ENCODE measurements around the gene RGS3. TPM values are rescaled to one million over a fixed set of nuclear protein-coding genes. Genes with fewer than 3 reads are reported as not detected.
A peak's percentile ranks its signal among the peaks of the same experiment; 100 is the strongest.

RGS3 gene
- total and polyA plus RNA-seq, 7 donors = 26.9 to 50.7 (median 38.3) TPM

- no peak overlapping the region for H3K4me3 ChIP-seq
- H3K36me3 ChIP-seq = peaks cover 0 to 20% (median 6%) of the 10 kb centered on the region in 4 donors
- no peaks in the 10 kb centered on the region for H3K27me3 ChIP-seq
- intact Hi-C loops (cut with DNase I) = no loop called here
- WGBS, 2 donors = 81 to 89% methylated on average over 9 of the region's 9 CpGs
- no peak for DNase-seq
- TF ChIP-seq CTCF (IDR thresholded peaks at IDR 0.05) (no peak), POLR2A (IDR thresholded peaks at IDR 0.05) (no peak), POLR2AphosphoS5 (IDR thresholded peaks at IDR 0.05) (no peak), EP300 (IDR thresholded peaks at IDR 0.05) (no peak)
- H3K27ac ChIP-seq = peak overlapping the region in 1 of 4 donors; percentile 61
- peaks cover 0 to 6% (median 0%) of the 10 kb centered on the region in 4 donors for H3K4me1 ChIP-seq
- no peaks in the 10 kb centered on the region for H3K9me3 ChIP-seq
Measured at GRCh38 chr9:113504725-113505590, 41.4 kb downstream of the RGS3 start.

- Histone ChIP-seq H3K27ac (no peak overlapping the region), H3K4me1 (peaks cover 0 to 10% (median 8%) of the 10 kb centered on the region in 4 donors), H3K4me3 (no peak overlapping the region), H3K36me3 (peaks cover 0 to 20% (median 6%) of the 10 kb centered on the region in 4 donors), H3K9me3 (no peaks in the 10 kb centered on the region), H3K27me3 (no peaks in the 10 kb centered on the region)
- intact Hi-C loops (cut with DNase I) = no loop called here
- no peak for TF ChIP-seq CTCF (IDR thresholded peaks at IDR 0.05)
- TF ChIP-seq EP300 (IDR thresholded peaks at IDR 0.05) = no peak
- no peak for TF ChIP-seq POLR2A (IDR thresholded peaks at IDR 0.05)
- TF ChIP-seq POLR2AphosphoS5 (IDR thresholded peaks at IDR 0.05) = no peak
- DNase-seq = no peak
- 89 to 92% methylated on average over 9 of the region's 9 CpGs for WGBS, 2 donors
Measured at GRCh38 chr9:113506090-113506589, 42.6 kb downstream of the RGS3 start.

GRCh38 chr9:113507256-113507655 lies 43.7 kb downstream of the RGS3 start:
- 95 to 97% methylated on average over 19 of the region's 19 CpGs for WGBS, 2 donors
- peaks cover 0 to 13% (median 8%) of the 10 kb centered on the region in 4 donors for H3K4me1 ChIP-seq
- no peak overlapping the region for H3K27ac ChIP-seq
- no peaks in the 10 kb centered on the region for H3K27me3 ChIP-seq
- peaks cover 0 to 20% (median 6%) of the 10 kb centered on the region in 4 donors for H3K36me3 ChIP-seq
- DNase-seq = no peak
- no peak overlapping the region for H3K4me3 ChIP-seq
- intact Hi-C loops (cut with DNase I) = no loop called here
- H3K9me3 ChIP-seq = no peaks in the 10 kb centered on the region
- TF ChIP-seq EP300 (IDR thresholded peaks at IDR 0.05) (no peak), POLR2AphosphoS5 (IDR thresholded peaks at IDR 0.05) (no peak), CTCF (IDR thresholded peaks at IDR 0.05) (no peak), POLR2A (IDR thresholded peaks at IDR 0.05) (no peak)

GRCh38 chr9:113508111-113508749 lies 44.7 kb downstream of the RGS3 start:
- Histone ChIP-seq H3K4me3 (no peak overlapping the region), H3K36me3 (peaks cover 0 to 20% (median 6%) of the 10 kb centered on the region in 4 donors), H3K27ac (peak overlapping the region in 1 of 4 donors; percentile 29), H3K4me1 (peaks cover 0 to 13% (median 8%) of the 10 kb centered on the region in 4 donors), H3K9me3 (no peaks in the 10 kb centered on the region), H3K27me3 (no peaks in the 10 kb centered on the region)
- intact Hi-C loops (cut with DNase I) = no loop called here
- TF ChIP-seq CTCF (IDR thresholded peaks at IDR 0.05) = peak in 1 of 4 experiments; percentile 4
- peak in 1 of 4 donors; percentile 11 for TF ChIP-seq POLR2AphosphoS5 (IDR thresholded peaks at IDR 0.05)
- TF ChIP-seq EP300 (IDR thresholded peaks at IDR 0.05) = no peak
- TF ChIP-seq POLR2A (IDR thresholded peaks at IDR 0.05) = peak in 1 of 2 donors; percentile 36
- no peak for DNase-seq
- WGBS, 2 donors = 13 to 62% methylated on average over 10 of the region's 10 CpGs

Measured in sigmoid colon (tissue), 7 donors.